ENCODE measurements around the gene ANO6.

- TF ChIP-seq CTCF (conservative IDR thresholded peaks at IDR 0.05), result no peak
- TF ChIP-seq ZFX (IDR thresholded peaks at IDR 0.05), result no peak
Measured at GRCh38 chr12:45473636-45474035, 257.7 kb downstream of the ANO6 start.
